Esophagus muscularis mucosa (tissue), 3 donors: ENCODE measurements around the gene AGBL1.

ENCODE experiments used
- CTCF ChIP-seq, 3 experiments: fragments of 200-600 bp in 2 of 3; fragments of 450-650 bp in 1 of 3; sonication (generic) in 2 of 3; IDR thresholded peaks; one replicate each; pipeline ENCODE4 v1.5.1; 2017 to 2019; ENCODE audit warnings: antibody characterized with exemption in 3 of 3, mild to moderate bottlenecking in 2 of 3, moderate library complexity in 1 of 3
- POLR2A ChIP-seq: fragments of 450-650 bp; IDR thresholded peaks from one replicate; pipeline ENCODE4 v1.6.1; 2017; ENCODE audit warnings: antibody characterized with exemption, moderate library complexity, mild to moderate bottlenecking, low read depth

DNA sequence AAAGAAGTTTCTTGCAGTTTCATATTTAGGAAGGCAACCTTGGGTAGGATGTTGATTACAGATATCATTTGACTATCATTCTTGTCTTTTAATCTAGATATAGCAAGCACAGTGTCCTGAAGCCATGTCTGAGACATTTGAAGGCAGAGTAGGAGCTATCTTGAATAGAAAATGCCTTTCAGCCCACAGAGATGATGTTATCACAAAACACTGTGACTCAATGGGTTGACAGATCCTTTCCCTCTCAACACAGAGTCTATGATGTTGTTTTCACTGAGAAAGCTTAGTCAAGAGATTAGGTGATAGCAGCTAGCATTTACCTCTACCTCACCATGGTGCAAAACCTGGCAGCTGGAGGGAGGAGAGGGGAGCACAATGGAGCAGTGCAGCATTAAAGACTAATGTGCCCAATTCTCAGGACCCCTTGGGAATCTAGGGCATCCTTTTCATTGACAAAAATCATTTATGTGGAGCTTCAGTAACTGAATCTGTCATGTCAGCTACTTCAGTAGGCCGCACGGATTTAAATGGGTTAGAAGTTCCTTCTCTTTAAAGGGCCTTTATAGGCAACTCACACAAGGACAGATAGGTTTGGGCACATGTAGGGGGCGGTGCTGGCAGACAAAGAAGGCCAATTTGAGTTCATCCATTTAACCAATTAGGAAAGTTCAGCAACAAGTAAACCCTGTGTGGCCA, 121.8 kb downstream of the AGBL1 start:
- no peak for TF ChIP-seq CTCF (IDR thresholded peaks at IDR 0.05)
- no peak for TF ChIP-seq POLR2A
